Measurements from ENCODE around the gene PCDH15. TPM values are rescaled to one million over a fixed set of nuclear protein-coding genes. Genes with fewer than 3 reads are reported as not detected.

The PCDH15 gene
- total RNA-seq, 4 donors from 2014 or later: 0.14 to 0.48 (median 0.37) TPM; not detected in 1

DNA sequence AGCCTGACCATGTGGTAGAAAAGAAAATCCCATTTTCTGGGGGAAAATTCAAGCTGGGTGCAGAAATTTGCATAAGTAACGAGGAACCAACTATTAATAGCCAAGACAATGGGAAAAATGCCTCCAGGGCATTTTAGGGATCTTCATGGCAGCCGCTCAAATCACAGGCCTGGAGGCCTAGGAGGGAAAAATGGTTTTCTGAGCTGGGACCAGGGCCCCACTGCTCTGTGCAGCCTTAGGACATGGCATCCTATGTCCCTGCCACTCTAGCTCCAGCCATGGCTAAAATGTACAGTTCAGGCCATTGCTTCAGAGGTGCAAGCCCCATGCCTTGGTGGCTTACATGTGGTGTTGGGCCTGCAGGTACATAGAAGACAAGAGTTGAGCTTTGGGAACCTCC, 459.0 kb downstream of the PCDH15 start:
- intact Hi-C loops (cut with DNase I; ENCODE audit: low total_unique reads): no loop called here
- in situ Hi-C loops (cut with MboI; ENCODE audit: low pct_ligation_motif_present in 1 of 4, low pct_unique_long_range_greater_than_20kb in 1 of 4, low sequenced_read_pairs in 3 of 4): no loop called here
- TF ChIP-seq POLR2A (IDR thresholded peaks at IDR 0.05) (no peak), POLR2AphosphoS5 (IDR thresholded peaks at IDR 0.05) (no peak), CTCF (IDR thresholded peaks at IDR 0.05) (no peak), EP300 (IDR thresholded peaks at IDR 0.05; ENCODE audit: low read depth) (no peak)
- H3K4me1 ChIP-seq: no peaks in the 10 kb centered on the region
- no peaks in the 10 kb centered on the region for H3K36me3 ChIP-seq
- H3K9me3 ChIP-seq: no peaks in the 10 kb centered on the region
- WGBS, 2 donors (ENCODE audit: low coverage in 1 of 2): 40 to 66% methylated on average over 1 to 2 of the region's 2 CpGs
- H3K27me3 ChIP-seq: no peaks in the 10 kb centered on the region
- H3K4me3 ChIP-seq: no peak overlapping the region
- DNase-seq: no peak
- H3K27ac ChIP-seq: no peak overlapping the region

DNA sequence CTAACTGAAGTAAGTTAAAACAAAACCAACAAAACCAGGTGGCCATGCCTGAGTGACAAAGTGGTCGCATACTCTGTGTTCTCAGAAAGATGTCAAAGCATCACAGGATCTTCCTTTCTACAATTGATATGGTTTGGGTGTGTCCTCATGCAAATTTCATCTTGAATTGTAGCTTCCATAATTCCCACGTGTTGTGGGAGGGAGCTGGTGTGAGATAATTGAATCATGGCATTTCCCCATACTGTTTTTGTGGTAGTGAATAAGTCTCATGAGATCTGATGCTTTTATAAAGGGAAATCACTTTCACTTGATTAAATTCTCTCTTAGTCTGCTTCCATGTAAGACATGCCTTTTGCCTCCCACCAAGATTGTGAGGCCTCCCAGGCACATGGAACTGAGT, 465.7 kb downstream of the PCDH15 start:
- Histone ChIP-seq H3K4me1 (no peaks in the 10 kb centered on the region), H3K9me3 (no peaks in the 10 kb centered on the region), H3K27me3 (no peaks in the 10 kb centered on the region), H3K36me3 (no peaks in the 10 kb centered on the region), H3K27ac (no peak overlapping the region), H3K4me3 (no peak overlapping the region)
- intact Hi-C loops (cut with DNase I; ENCODE audit: low total_unique reads): no loop called here
- WGBS, 2 donors (ENCODE audit: low coverage in 1 of 2): 14 to 58% methylated on average over 1 to 2 of the region's 2 CpGs
- DNase-seq: no peak
- in situ Hi-C loops (cut with MboI; ENCODE audit: low pct_ligation_motif_present in 1 of 4, low pct_unique_long_range_greater_than_20kb in 1 of 4, low sequenced_read_pairs in 3 of 4): no loop called here
- TF ChIP-seq POLR2A (IDR thresholded peaks at IDR 0.05): no peak
- TF ChIP-seq POLR2AphosphoS5 (IDR thresholded peaks at IDR 0.05): no peak
- TF ChIP-seq CTCF (IDR thresholded peaks at IDR 0.05): no peak
- TF ChIP-seq EP300 (IDR thresholded peaks at IDR 0.05; ENCODE audit: low read depth): no peak

DNA sequence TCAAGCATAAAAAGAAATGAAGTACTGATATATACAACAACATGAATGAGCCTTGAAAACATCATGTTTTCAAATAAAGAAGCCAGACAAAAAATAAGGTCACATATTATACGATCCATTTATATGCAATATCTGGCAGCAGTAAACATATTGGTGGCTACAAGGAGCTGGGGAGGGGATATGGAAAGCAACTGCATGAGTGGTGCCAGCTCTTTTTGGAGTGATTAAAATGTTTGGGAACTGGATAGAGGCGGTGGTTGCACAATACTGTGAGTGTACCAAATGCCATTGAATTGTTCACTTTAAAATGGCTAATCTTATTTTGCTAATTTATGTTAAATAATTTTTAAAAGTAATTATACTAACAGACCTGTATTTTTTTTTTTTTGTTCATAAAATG, 481.7 kb downstream of the PCDH15 start:
- no peak overlapping the region for H3K4me3 ChIP-seq
- no peaks in the 10 kb centered on the region for H3K4me1 ChIP-seq
- no peak for DNase-seq
- H3K36me3 ChIP-seq: no peaks in the 10 kb centered on the region
- no peak overlapping the region for H3K27ac ChIP-seq
- H3K9me3 ChIP-seq: no peaks in the 10 kb centered on the region
- WGBS, 2 donors (ENCODE audit: low coverage in 1 of 2): 78 to 96% methylated on average over 2 of the region's 2 CpGs
- no peaks in the 10 kb centered on the region for H3K27me3 ChIP-seq
- TF ChIP-seq EP300 (IDR thresholded peaks at IDR 0.05; ENCODE audit: low read depth): no peak
- TF ChIP-seq POLR2A (IDR thresholded peaks at IDR 0.05): no peak
- no peak for TF ChIP-seq POLR2AphosphoS5 (IDR thresholded peaks at IDR 0.05)
- TF ChIP-seq CTCF (IDR thresholded peaks at IDR 0.05): no peak
- intact Hi-C loops (cut with DNase I; ENCODE audit: low total_unique reads): no loop called here
- in situ Hi-C loops (cut with MboI; ENCODE audit: low pct_ligation_motif_present in 1 of 4, low pct_unique_long_range_greater_than_20kb in 1 of 4, low sequenced_read_pairs in 3 of 4): no loop called here

DNA sequence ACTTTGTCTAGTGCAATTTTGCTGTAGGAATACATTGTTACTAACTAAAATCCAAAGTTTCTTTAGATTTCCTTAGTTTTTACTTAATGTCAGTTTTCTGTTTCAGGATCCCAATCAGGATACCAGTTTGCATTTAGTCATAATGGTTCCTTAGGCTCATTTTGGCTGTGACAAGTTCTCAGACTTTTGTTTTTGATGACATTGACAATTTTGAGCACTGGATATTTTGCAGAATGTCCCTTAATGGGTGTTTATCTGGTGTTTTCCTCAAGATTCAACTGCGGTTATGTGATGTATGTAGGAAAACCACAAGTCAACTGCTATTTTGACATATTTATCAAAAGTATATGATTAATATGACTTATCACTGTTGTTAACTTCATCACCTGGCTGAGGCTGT, 482.6 kb downstream of the PCDH15 start:
- no peaks in the 10 kb centered on the region for H3K27me3 ChIP-seq
- TF ChIP-seq CTCF (IDR thresholded peaks at IDR 0.05) (no peak), EP300 (IDR thresholded peaks at IDR 0.05; ENCODE audit: low read depth) (no peak), POLR2AphosphoS5 (IDR thresholded peaks at IDR 0.05) (no peak), POLR2A (IDR thresholded peaks at IDR 0.05) (no peak)
- H3K36me3 ChIP-seq: no peaks in the 10 kb centered on the region
- in situ Hi-C loops (cut with MboI; ENCODE audit: low pct_ligation_motif_present in 1 of 4, low pct_unique_long_range_greater_than_20kb in 1 of 4, low sequenced_read_pairs in 3 of 4) (no loop called here), intact Hi-C loops (cut with DNase I; ENCODE audit: low total_unique reads) (no loop called here)
- H3K9me3 ChIP-seq: no peaks in the 10 kb centered on the region
- WGBS, 2 donors (ENCODE audit: low coverage in 1 of 2): 55 to 78% methylated on average over 1 of the region's 1 CpG
- H3K27ac ChIP-seq: no peak overlapping the region
- no peak overlapping the region for H3K4me3 ChIP-seq
- H3K4me1 ChIP-seq: no peaks in the 10 kb centered on the region
- no peak for DNase-seq
